SW480 (cell line): ENCODE data around the gene RAB7A.

Experiments used
- DNase-seq: peaks from one replicate; pipeline ENCODE4 v3.0.0-alpha.2; 2016; ENCODE audit warnings: low spot score

RAB7A gene

DNA sequence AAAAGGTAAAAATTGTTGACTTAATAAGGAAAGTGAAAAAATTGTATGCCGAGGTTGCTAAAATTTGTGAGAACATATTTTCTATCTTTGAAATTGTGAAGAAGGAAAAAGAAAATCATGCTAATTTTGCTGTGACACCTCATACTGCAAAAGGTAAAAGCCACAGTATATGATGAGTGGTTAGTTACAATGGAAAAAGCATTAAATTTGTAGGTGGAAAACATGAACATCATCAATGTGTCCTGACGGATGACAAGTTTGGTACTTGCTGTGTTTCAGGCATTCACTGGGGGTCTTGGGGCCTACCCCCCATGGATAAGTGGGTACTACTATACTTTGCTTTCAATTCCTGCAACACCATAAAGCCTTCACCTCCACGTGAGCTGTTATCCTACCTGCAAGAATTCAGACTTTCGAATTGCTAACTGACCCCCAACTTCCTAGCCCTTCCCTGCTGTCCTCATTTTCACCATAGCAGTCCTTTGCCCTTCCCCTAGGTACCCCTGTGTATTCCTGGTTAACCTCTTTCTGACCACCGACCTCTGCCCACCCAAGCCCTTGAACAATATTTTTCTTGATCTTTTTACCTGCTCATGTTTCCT is 62.4 kb downstream of the RAB7A start:
- no peak for DNase-seq

DNA sequence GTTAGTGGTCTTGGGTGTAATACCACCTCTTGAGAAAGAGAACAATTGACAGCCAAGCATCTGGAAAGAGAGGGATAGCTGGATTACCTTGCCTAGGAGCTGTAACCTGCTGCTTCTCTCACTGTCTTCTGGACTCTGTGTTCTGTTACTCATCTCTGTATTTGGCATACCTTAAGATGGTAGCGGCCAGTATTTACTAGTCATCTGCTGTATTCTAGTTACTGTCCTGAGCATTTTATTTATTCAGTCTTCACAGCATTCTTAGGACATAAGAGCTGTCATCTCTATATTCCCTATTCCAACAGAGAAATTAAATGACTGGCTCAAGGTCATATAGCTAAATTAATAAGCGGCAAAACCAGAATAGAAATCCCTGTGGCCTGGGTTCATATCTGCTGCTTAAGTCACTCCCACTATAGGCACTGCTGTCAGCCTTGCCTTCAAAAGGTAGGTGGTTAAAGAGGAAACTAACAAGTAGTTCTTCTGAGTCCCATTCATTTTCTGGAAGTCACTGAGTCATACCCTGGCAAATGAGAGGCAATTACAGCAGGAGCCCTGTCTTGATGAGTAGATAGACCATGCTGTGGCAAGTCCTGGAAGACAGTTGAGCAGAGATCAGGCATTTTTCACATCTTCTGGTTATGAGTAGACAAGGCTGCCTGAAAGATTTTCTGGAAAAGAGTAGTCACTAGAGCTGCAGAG is 68.2 kb downstream of the RAB7A start:
- peak; percentile 25 for DNase-seq

DNA sequence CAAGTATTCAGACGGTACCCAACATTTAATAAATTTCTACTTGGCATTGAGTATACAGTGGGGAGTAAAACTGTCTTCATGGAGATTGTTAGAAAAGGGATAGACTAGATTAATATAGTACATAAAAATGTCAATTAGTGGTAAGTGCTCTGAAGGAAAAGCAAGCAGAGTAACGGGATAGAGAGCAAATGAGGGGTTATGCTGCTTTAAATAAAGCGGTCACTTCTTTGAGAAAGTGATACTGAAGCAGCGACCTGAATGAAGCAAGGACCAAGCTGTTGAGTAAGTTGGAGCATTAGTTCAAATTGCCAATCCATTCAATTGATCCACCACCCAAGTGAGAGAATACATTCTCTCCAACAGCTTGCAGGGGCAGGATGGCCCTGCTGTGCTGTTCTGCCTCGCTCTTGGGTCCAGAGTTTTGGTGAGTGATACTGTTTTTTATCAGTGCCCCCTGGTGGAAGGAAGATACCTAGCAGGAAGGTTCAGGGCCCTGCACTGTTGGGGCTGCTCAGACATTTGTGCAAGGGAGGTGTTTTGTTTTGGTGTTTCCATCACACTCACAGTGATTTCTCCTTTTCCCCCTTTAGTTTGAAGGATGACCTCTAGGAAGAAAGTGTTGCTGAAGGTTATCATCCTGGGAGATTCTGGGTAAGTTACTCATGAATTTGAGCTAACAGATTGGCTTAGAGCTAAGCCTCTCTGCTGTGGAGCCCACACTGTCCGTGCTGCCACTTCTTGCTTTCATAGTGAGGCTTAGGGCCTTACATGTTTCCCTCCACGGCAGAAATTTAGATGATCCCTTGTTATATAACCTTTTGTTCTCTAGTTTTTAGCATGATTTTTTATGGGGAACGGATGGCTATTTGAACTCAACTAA is 69.0 kb downstream of the RAB7A start:
- peak; percentile 60 for DNase-seq

DNA sequence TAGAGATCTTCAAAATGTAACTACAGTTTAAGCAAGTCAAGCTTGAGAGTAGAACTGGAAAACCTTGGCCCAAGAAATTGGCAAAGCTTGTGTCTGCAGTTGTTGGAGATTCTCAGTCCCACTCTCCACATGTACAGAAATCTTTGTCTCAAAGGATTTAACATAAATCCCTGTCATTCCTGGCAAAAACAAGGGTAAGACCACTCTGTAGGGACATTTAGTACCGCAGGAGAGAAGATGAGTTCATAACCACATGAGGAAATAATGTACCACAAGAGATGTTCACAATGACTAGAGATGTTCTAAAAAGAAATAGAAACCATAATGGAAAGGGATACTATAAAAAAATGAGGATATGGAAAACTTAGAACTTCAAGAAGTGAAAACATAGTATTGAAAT is 73.7 kb downstream of the RAB7A start:
- DNase-seq, result no peak

DNA sequence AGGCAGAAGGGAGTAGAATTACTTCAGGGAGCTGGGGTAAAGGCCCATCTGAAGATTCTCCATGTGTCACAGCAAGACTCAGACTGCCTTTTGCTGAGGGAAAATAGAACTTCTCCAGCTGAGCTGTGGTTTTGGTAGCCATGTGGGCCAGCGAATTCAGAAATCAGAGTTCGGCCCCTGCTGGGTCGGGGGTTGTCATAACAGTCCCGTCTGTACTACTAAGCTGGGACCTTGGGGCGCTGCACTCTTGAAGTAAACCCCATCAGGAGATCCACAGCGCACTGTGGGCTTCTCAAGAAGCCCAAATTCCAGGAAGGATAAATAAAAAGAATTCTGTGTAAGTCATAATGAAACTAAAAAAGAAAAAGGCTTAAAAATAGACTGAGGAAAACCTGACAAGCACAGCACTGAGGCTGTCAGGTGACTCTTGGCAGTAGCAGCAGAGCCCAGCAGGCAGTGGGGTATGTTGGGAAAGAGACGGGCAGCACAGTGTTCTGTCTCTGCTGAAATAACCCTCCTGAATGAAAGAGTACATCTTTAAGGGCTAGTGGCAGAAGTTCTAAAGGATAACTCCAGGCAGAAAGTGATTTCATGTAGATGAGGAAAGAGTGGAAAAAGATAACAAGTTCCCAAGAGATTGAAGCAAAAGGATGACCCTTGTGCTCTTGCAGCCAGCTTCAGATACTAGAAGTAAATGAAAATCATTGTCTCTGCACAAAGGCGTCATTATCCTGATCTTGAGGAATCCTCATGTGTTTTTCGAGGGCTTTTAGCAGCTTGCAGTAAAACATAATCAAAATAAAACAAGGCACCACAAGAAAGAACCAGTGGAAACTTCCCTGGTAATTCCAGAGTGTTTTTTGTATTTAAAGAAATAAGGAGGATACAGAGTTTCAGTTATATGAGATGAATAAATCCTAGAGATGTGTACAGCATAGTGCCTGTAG is 74.5 kb downstream of the RAB7A start:
- no peak for DNase-seq

DNA sequence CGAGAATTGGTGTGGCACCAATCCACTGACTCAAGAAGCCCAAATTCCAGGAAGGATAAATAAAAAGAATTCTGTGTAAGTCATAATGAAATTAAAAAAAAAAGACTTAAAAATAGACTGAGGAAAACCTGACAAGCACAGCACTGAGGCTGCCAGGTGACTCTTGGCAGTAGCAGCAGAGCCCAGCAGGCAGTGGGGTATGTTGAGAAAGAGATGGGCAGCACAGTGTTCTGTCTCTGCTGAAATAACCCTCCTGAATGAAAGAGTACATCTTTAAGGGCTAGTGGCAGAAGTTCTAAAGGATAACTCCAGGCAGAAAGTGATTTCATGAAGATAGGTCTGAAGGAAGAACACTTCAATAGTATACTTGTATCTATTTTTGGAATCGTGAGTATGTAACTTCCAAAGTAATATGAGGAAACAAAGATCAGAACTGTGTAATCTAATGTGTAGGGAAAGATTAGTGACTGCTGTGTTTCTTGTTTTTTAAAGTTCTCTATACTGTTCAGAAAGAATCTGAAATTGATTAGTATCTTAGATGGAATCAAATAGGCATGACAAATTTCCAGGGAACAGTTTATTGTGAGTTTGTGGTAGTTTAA is 75.9 kb downstream of the RAB7A start:
- DNase-seq, result no peak

DNA sequence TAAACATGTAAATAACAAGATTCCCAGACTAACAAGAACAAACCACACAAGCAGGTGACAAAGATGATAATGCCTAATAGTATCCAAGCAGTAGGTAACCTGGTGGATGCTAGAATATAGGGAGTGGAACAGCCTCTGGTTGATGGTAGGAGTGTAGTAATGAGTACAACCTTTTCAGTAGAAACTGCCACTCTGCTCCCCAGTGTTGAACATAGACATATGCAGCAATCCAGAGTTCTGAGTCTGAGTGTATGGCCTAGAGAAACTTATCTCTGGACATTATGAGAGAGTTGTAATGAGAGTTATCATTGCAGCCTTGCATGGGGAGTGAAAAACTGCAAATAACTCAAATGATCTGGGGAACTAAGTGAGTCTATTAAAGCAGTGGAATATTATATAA is 77.3 kb downstream of the RAB7A start:
- no peak for DNase-seq

DNA sequence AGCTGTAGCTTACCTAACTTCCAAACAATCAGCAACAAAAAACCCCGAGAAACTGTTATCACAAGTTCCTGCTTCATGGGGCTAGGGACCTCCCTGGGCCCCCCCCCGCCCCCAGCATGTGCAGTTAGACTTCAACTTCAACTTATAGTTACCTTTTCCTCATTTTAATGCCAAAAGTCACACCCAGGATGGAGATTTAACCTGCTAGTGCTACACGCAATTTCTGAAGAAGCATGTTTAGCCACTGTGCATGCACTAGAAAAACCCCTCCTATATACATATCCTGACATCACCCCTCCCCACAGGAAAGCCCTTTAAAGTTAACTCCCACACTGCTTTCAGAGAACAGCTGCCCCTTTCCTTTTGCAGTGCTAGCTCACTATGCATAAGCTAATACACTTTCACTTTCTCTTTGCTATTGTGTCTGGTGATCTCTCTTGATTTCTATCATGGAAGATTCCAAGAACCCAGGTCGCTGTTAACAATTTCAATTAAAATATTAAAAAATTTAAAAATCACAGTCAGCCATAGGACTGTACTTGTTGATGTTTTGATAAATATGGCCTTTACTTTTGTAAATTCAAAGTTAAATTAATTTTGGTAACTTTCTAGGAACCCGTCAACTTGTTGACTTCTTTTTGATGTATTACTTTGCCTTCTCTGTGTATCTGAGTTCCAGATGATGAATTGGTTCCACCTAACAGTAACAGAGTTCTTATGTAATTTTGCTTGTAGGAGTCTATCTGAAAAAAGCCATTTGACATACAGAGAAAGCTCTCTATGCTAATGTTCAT is 78.2 kb downstream of the RAB7A start:
- DNase-seq, result peak; percentile 31

DNA sequence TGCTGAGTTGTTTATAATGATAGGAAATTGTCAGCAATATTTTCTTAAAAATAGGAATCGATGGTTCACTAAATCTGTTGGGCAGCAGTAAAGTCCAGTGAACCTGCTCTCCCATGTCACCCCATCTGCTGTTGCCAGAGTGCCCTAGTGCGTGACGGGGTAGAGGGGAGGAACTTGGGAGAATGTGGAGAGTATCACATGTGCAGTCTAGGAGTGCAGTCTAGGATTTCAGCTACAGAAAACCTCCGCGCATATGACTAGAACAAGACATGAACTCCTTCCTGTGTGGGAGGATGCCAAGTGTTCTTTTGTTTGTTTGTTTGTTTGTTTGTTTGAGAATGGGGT is 78.8 kb downstream of the RAB7A start:
- no peak for DNase-seq

DNA sequence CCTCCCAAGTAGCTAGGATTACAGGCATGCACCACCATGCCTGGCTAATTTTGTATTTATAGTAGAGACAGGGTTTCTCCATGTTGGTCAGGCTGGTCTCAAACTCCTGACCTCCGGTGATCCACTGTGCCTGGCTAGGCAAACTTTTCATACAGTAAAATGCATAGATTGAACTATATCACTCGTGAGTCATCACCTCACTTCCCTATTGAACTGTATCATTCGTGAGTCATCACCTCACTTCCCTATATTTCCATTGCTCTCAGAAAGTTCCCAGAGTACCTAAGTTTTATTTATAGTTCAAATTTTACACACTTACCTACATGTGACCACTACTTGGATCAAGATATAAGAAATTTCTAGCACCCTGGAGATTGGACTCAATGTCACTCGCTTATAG is 79.8 kb downstream of the RAB7A start:
- DNase-seq, result peak; percentile 32

DNA sequence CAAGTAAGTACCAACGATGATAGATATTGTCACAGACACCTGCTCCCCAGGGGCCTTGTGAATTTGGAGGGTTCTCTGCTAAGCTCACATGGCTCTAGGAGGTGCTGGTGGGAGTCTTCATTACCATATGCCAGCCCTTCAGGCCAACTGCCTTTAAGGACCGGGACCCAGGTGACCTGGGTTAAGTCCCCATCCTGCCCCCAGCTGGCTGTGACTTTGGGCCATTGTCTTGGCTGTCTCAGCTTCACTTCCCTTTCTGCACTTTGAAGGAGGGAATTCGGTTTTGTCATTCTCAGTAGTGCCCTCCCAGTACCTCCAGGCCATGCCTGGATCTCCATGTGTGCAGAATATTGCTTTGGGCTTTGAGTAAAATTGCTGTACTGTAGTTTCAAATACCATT is 80.6 kb downstream of the RAB7A start:
- DNase-seq, result no peak

DNA sequence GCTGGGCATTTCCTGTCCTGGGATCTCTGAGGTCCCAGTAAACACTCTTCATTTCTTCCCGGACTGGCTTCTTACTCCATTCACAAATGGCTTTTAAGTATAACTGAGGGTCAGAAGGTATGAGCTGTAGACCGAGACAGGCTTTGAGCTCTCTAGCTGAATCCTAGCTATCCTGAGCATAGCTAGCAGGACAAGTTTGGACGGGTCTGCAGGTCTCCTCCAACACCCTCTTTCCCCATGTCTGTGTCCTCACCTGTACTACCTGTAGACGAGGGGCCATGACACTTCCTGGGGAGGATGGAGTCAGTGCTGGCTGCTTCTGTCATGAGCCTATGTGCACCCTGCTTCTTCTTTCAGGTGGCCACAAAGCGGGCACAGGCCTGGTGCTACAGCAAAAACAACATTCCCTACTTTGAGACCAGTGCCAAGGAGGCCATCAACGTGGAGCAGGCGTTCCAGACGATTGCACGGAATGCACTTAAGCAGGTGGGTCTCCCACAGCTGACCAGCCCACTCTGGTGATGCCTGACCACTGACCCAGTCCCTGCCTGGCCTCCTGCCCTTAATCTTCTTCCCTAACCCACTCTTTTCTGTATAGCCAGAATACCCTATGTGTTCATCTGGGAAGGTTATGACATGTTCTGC is 81.3 kb downstream of the RAB7A start:
- no peak for DNase-seq

DNA sequence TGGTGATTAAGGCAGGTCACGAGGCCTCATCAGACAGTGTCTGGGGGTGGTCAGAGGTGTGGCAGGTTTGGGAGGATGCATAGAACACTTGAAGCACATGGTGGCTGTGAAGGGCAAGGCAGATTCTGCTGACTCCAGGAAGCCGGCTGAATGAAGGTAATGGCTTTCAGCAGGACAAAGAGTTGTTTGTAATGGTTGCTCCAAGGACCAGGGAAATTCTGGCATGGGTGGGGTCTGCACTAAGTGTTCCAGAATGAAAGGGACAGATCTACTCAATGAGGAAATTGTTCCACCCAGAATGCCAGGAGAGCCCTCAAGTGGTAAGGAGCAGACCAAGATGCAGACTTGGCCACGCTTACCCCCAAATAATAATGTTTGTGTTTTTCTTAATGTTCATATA is 82.7 kb downstream of the RAB7A start:
- no peak for DNase-seq

DNA sequence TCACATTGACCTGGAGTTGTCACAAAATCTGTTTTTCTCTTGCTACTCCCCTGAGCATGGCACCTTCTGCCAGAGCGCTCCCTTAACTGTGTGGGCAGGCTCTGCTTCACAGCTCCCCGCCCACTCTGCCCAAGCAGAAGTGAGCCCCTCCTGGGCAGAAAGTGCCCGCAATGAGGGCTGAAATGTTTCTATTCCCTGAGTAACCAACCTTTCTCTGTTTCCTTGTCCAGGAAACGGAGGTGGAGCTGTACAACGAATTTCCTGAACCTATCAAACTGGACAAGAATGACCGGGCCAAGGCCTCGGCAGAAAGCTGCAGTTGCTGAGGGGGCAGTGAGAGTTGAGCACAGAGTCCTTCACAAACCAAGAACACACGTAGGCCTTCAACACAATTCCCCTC is 87.1 kb downstream of the RAB7A start:
- no peak for DNase-seq

DNA sequence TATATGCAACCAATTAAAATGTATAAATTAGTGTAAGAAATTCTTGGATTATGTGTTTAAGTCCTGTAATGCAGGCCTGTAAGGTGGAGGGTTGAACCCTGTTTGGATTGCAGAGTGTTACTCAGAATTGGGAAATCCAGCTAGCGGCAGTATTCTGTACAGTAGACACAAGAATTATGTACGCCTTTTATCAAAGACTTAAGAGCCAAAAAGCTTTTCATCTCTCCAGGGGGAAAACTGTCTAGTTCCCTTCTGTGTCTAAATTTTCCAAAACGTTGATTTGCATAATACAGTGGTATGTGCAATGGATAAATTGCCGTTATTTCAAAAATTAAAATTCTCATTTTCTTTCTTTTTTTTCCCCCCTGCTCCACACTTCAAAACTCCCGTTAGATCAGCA is 88.1 kb downstream of the RAB7A start:
- DNase-seq, result no peak

DNA sequence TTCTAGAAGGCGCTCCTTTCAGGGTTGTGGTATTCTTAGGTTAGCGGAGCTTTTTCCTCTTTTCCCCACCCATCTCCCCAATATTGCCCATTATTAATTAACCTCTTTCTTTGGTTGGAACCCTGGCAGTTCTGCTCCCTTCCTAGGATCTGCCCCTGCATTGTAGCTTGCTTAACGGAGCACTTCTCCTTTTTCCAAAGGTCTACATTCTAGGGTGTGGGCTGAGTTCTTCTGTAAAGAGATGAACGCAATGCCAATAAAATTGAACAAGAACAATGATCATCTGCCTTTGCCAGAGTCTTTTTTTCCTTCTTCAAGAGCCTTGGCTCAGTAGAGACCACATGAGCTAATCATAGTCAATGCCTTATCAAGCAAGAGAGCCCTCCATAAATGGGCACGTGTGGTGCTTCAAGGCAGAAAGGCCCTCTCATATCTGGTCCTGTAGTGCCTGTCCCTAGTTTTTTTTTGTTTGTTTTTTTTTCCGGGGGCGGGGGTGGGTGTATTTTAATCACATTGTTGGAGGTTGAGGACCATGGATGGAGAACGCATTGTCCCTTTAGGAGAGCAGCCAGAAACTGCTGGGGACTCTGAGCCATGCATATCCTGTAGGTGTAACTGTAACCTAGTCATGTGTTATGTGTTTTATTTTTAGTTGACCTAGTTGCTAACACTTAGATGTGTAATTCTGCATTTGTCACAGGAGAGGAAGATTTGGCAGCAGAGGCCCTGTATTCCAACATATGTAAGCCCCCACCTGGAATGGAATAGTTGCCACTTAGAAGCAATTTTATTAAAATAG is 88.7 kb downstream of the RAB7A start:
- DNase-seq, result no peak

DNA sequence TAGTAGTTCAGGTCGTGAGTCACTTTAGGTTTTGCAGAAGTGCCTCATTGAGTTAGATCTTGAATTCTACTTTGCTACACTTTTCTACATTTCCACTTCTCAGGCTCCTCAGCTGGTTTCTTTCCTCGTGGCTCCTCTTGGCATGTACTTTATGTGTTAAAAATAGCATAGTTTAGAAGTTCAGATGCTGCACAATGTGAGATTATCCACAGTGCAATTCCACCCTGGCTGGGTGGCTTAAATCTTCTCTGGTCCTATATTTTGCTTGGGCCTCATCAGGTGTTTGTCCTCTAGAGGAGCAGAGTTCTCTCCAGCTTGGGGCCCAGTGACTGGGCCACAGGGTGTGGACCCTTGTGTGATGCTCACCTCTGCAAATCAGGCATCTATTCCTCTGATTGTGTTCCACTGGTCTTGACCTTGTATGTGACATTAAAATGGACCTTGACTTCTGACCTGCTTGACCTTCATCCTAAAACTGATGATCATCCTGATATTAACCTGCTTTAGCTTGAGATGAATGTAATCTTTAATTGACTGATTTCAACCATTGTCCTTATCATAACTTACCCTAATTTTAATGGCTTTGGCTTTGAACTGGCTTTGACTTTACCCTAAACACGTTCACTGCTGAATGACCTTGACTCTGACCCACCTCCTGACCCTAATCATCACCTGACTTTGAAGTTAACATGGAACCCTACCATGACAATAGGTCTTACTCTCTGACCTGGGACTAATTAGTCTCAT is 89.5 kb downstream of the RAB7A start:
- no peak for DNase-seq

DNA sequence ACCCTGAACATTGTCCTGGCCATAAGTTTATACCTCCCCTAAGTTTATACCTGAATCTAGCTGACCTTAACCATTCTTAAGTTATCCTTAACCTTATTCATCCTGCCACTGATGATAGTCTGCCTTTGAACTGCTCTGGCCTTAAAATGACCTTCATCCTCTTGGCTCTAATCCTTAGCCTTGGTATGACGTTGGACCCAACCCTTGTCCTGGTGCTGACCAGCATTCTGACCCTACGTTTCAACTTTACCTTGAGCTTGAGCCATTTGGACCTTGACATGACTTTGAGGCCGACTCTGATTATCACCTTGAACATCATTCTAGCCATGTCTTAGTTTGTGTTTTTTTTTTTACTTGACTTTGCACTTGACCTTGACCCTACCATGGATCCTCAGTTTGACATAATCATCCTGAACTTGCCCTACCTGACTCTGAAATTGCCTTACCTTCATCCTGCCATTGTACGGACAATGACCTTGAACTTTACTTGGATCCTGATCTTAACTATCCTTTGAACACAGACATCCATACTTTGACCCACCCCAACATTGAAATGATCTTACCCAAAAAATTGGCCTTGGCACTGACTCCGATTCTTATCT is 92.3 kb downstream of the RAB7A start:
- no peak for DNase-seq
